ENCODE data around the gene TRIM41. TPM values are rescaled to one million over a fixed set of nuclear protein-coding genes. Genes with fewer than 3 reads are reported as not detected.
A peak's percentile ranks its signal among the peaks of the same experiment; 100 is the strongest.

TRIM41 gene
- total and polyA plus RNA-seq, 2 of the 13 experiments (the other 11 are each of a cell fraction or from before 2014, with no cell fraction given) = 10.2 to 16.7 TPM

DNA sequence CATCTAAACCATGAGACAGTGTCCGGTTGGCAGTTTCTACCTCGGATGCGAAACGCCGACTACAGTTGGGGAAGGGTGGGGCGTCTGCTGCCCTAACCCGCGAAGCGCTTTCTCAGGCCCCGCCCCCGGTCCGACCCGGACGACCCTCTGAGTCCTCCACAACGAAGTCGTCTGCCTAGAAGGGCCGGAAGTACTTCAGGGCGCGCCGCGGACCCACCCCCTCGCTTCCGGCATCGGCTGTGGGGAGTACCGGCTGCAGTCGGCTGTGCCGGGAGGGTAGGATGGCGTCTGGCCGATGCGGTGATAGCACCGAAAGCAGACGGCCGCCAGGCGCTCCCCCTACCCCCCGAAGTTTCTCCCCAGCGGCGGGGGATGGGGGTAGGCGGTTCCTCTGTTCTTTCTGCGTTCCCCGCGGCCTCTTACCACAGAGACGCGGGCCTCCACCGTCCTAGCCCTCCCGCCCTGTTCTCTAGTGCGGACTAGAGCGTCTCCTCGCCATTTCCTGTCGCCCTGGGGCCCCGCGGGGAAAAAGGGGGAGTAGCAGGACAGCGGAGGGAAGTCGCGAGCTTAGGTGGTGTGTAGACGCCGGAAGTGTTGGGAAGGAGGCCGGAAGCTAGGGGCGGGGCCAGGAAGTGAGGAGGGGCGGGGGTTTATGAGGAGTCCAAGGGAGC, at the start of gene TRIM41 (continued):
- TF ChIP-seq, protein P1, sequence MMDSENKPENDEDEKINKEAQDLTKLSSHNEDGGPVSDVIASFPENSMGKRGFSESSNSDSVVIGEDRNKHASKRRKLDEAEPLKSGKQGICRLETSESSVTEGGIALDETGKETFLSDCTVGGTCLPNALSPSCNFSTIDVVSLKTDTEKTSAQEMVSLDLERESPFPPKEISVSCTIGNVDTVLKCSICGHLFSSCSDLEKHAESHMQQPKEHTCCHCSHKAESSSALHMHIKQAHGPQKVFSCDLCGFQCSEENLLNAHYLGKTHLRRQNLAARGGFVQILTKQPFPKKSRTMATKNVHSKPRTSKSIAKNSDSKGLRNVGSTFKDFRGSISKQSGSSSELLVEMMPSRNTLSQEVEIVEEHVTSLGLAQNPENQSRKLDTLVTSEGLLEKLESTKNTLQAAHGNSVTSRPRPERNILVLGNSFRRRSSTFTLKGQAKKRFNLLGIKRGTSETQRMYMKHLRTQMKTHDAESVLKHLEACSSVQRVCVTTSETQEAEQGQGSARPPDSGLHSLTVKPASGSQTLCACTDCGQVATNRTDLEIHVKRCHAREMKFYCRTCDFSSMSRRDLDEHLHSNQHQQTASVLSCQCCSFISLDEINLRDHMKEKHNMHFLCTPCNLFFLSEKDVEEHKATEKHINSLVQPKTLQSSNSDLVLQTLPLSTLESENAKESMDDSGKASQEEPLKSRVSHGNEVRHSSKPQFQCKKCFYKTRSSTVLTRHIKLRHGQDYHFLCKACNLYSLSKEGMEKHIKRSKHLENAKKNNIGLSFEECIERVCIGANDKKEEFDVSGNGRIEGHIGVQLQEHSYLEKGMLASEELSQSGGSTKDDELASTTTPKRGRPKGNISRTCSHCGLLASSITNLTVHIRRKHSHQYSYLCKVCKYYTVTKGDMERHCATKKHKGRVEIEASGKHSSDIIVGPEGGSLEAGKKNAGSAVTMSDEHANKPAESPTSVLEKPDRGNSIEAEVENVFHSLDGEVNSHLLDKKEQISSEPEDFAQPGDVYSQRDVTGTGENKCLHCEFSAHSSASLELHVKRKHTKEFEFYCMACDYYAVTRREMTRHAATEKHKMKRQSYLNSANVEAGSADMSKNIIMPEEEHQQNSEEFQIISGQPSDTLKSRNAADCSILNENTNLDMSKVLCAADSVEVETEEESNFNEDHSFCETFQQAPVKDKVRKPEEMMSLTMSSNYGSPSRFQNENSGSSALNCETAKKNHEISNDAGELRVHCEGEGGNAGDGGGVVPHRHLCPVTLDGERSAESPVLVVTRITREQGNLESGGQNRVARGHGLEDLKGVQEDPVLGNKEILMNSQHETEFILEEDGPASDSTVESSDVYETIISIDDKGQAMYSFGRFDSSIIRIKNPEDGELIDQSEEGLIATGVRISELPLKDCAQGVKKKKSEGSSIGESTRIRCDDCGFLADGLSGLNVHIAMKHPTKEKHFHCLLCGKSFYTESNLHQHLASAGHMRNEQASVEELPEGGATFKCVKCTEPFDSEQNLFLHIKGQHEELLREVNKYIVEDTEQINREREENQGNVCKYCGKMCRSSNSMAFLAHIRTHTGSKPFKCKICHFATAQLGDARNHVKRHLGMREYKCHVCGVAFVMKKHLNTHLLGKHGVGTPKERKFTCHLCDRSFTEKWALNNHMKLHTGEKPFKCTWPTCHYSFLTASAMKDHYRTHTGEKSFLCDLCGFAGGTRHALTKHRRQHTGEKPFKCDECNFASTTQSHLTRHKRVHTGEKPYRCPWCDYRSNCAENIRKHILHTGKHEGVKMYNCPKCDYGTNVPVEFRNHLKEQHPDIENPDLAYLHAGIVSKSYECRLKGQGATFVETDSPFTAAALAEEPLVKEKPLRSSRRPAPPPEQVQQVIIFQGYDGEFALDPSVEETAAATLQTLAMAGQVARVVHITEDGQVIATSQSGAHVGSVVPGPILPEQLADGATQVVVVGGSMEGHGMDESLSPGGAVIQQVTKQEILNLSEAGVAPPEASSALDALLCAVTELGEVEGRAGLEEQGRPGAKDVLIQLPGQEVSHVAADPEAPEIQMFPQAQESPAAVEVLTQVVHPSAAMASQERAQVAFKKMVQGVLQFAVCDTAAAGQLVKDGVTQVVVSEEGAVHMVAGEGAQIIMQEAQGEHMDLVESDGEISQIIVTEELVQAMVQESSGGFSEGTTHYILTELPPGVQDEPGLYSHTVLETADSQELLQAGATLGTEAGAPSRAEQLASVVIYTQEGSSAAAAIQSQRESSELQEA (CRISPR knock-in tag; IDR thresholded peaks at IDR 0.05; ENCODE audit: not compliant biosample characterization) = no peak
- no peak for TF ChIP-seq ZFP36 (IDR thresholded peaks at IDR 0.05; ENCODE audit: borderline replicate concordance, low read depth, low read length, partially characterized antibody)
- TF ChIP-seq ZNF24 (IDR thresholded peaks at IDR 0.05) = no peak
- TF ChIP-seq, protein P2, sequence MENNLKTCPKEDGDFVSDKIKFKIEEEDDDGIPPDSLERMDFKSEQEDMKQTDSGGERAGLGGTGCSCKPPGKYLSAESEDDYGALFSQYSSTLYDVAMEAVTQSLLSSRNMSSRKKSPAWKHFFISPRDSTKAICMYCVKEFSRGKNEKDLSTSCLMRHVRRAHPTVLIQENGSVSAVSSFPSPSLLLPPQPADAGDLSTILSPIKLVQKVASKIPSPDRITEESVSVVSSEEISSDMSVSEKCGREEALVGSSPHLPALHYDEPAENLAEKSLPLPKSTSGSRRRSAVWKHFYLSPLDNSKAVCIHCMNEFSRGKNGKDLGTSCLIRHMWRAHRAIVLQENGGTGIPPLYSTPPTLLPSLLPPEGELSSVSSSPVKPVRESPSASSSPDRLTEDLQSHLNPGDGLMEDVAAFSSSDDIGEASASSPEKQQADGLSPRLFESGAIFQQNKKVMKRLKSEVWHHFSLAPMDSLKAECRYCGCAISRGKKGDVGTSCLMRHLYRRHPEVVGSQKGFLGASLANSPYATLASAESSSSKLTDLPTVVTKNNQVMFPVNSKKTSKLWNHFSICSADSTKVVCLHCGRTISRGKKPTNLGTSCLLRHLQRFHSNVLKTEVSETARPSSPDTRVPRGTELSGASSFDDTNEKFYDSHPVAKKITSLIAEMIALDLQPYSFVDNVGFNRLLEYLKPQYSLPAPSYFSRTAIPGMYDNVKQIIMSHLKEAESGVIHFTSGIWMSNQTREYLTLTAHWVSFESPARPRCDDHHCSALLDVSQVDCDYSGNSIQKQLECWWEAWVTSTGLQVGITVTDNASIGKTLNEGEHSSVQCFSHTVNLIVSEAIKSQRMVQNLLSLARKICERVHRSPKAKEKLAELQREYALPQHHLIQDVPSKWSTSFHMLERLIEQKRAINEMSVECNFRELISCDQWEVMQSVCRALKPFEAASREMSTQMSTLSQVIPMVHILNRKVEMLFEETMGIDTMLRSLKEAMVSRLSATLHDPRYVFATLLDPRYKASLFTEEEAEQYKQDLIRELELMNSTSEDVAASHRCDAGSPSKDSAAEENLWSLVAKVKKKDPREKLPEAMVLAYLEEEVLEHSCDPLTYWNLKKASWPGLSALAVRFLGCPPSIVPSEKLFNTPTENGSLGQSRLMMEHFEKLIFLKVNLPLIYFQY (CRISPR knock-in tag; IDR thresholded peaks at IDR 0.05; ENCODE audit: borderline replicate concordance) = no peak; the same call in 1 of the 2 replicates
- TF ChIP-seq ZNF30 (CRISPR knock-in tag; IDR thresholded peaks at IDR 0.05) = no peak
- no peak for TF ChIP-seq MTF2 (CRISPR knock-in tag; IDR thresholded peaks at IDR 0.05; ENCODE audit: borderline replicate concordance)
- no peak for TF ChIP-seq MAFK (conservative IDR thresholded peaks at IDR 0.05 in 1 of 2, IDR thresholded peaks at IDR 0.05 in 1 of 2; ENCODE audit: low read length in 2 of 2)
- peak; percentile 84 for TF ChIP-seq ATF1 (CRISPR knock-in tag; IDR thresholded peaks at IDR 0.05)
- TF ChIP-seq DR1 (CRISPR knock-in tag; IDR thresholded peaks at IDR 0.05) = peak; percentile 71; the same call in 1 of the 2 replicates
- TF ChIP-seq ERF (CRISPR knock-in tag; IDR thresholded peaks at IDR 0.05) = peak; percentile 51; the same call in 1 of the 2 replicates
- no peak; the same call in 1 of the 2 replicates for TF ChIP-seq HOXD1 (CRISPR knock-in tag; IDR thresholded peaks at IDR 0.05)
- TF ChIP-seq ZNF605 (CRISPR knock-in tag; IDR thresholded peaks at IDR 0.05) = no peak; the same call in 1 of the 2 replicates
- TF ChIP-seq MED8 (CRISPR knock-in tag; IDR thresholded peaks at IDR 0.05; ENCODE audit: insufficient replicate concordance) = peak; percentile 85
- no peak for TF ChIP-seq FOSL1 (CRISPR knock-in tag; IDR thresholded peaks at IDR 0.05; ENCODE audit: borderline replicate concordance)
- peak; percentile 77 for TF ChIP-seq PHF21A (CRISPR knock-in tag; IDR thresholded peaks at IDR 0.05)
- TF ChIP-seq CHD4 (IDR thresholded peaks at IDR 0.05; ENCODE audit: borderline replicate concordance, low read length) = no peak
- peak; percentile 11; the same call in 1 of the 2 replicates for TF ChIP-seq RFX5 (IDR thresholded peaks at IDR 0.05; ENCODE audit: low read depth, low read length)
- TF ChIP-seq NCOR1 (IDR thresholded peaks at IDR 0.05; ENCODE audit: borderline replicate concordance, low read length) = peak; percentile 65; the same call in 1 of the 2 replicates
